Transverse colon (tissue), 4 donors: ENCODE results near the gene ANKRD33B.

Source experiments
- POLR2A ChIP-seq: fragments of 450-650 bp; IDR thresholded peaks from one replicate; pipeline ENCODE4 v1.6.1; 2016; ENCODE audit warnings: antibody characterized with exemption, mild to moderate bottlenecking, moderate library complexity
- POLR2AphosphoS5 ChIP-seq, 3 donors: sonication (generic); formaldehyde crosslinking; IDR thresholded peaks; one replicate each; pipeline ENCODE4 v1.6.1; 2016; ENCODE audit warnings: antibody characterized with exemption in 3 of 3
- TF ChIP-seq, protein P1 (sequence below), 5 experiments: fragments of 200-600 bp in 3 of 5; fragments of 450-650 bp in 2 of 5; sonication (generic) in 3 of 5; IDR thresholded peaks; 1 replicate in 2 of 5; 2 replicates in 3 of 5; pipeline ENCODE4 v1.5.1; 2016 to 2017; ENCODE audit warnings: antibody characterized with exemption in 5 of 5, inconsistent platforms in 3 of 5, mild to moderate bottlenecking in 2 of 5, moderate library complexity in 1 of 5

DNA sequence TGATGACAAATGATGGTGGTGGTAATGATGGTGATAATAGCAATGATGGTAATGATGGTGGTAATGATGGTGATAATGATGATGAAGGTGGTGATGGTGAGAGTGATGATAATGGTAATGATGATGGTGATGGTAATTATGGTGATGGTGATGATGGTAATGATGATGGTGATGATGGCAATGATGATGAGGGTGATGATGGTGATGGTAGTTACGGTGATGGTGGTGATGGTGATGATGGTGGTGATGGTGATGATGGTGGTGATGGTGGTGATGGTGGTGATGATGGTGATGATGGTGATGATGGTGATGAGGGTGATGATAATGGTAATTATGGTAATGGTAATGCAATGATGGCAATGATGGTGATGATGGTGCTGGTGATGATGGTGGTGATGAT is 106.1 kb downstream of the ANKRD33B start:
- TF ChIP-seq, protein P1, sequence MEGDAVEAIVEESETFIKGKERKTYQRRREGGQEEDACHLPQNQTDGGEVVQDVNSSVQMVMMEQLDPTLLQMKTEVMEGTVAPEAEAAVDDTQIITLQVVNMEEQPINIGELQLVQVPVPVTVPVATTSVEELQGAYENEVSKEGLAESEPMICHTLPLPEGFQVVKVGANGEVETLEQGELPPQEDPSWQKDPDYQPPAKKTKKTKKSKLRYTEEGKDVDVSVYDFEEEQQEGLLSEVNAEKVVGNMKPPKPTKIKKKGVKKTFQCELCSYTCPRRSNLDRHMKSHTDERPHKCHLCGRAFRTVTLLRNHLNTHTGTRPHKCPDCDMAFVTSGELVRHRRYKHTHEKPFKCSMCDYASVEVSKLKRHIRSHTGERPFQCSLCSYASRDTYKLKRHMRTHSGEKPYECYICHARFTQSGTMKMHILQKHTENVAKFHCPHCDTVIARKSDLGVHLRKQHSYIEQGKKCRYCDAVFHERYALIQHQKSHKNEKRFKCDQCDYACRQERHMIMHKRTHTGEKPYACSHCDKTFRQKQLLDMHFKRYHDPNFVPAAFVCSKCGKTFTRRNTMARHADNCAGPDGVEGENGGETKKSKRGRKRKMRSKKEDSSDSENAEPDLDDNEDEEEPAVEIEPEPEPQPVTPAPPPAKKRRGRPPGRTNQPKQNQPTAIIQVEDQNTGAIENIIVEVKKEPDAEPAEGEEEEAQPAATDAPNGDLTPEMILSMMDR (IDR thresholded peaks at IDR 0.05), result no peak
- TF ChIP-seq POLR2A (no peak), POLR2AphosphoS5 (IDR thresholded peaks at IDR 0.05) (no peak)
